ENCODE measurements around the gene BMI1. TPM values are rescaled to one million over a fixed set of nuclear protein-coding genes. Genes with fewer than 3 reads are reported as not detected.

The BMI1 gene
- total and polyA plus RNA-seq, 2 donors (not counting 3 experiments of a cell fraction or from before 2014, with no cell fraction given): 12.0 to 25.1 TPM

- FAIRE-seq (no peak), DNase-seq (ENCODE audit: low read depth, low spot score) (no peak)
- Histone ChIP-seq H3K9me3 (replicated peaks; ENCODE audit: control insufficient read depth, insufficient read depth, low read length) (no peaks in the 10 kb centered on the region), H3K9me1 (replicated peaks; ENCODE audit: control insufficient read depth, extremely low read depth, insufficient read depth, low read length) (no peaks in the 10 kb centered on the region), H3K4me1 (ENCODE audit: control insufficient read depth, extremely low read depth, insufficient read depth, low read length) (peaks cover 24% of the 10 kb centered on the region), H3K9ac (replicated peaks; ENCODE audit: extremely low read depth, insufficient read depth, low read length) (no peak overlapping the region), H3K27me3 (ENCODE audit: control insufficient read depth in 2 of 2, insufficient read depth in 2 of 2, low read length in 2 of 2) (peaks cover 67 to 88% of the 10 kb centered on the region in 2 experiments), H2AFZ (ENCODE audit: low read depth, low read length) (no peak overlapping the region), H4K20me1 (replicated peaks; ENCODE audit: control insufficient read depth, extremely low read depth, insufficient read depth, low read length) (no peaks in the 10 kb centered on the region), H3K4me2 (ENCODE audit: insufficient read depth, low read length) (no peak overlapping the region), H3K36me3 (ENCODE audit: control insufficient read depth in 2 of 2, extremely low read depth in 1 of 2, insufficient read depth in 2 of 2, low read length in 2 of 2) (no peaks in the 10 kb centered on the region), H3K27ac (ENCODE audit: insufficient read depth, low read depth, low read length) (no peak overlapping the region), H3K4me3 (replicated peaks in 1 of 3; ENCODE audit: insufficient read depth in 1 of 3, low read depth in 1 of 3, low read length in 3 of 3) (no peak overlapping the region), H3K79me2 (ENCODE audit: control insufficient read depth, insufficient read depth, low read length) (no peaks in the 10 kb centered on the region)
- TF ChIP-seq MYC (IDR thresholded peaks at IDR 0.05; ENCODE audit: low read depth, low read length): no peak
- no peak for TF ChIP-seq MAX (IDR thresholded peaks at IDR 0.05; ENCODE audit: insufficient read depth, insufficient read length)
- no peak for TF ChIP-seq GATA2 (IDR thresholded peaks at IDR 0.05; ENCODE audit: insufficient read depth, insufficient read length, low read depth, low read length)
- no peak for TF ChIP-seq FOS (IDR thresholded peaks at IDR 0.05; ENCODE audit: borderline replicate concordance, insufficient read depth, low read length)
- no peak for TF ChIP-seq POLR2AphosphoS5 (IDR thresholded peaks at IDR 0.05; ENCODE audit: insufficient read depth, low read depth, low read length)
- TF ChIP-seq, protein P1, sequence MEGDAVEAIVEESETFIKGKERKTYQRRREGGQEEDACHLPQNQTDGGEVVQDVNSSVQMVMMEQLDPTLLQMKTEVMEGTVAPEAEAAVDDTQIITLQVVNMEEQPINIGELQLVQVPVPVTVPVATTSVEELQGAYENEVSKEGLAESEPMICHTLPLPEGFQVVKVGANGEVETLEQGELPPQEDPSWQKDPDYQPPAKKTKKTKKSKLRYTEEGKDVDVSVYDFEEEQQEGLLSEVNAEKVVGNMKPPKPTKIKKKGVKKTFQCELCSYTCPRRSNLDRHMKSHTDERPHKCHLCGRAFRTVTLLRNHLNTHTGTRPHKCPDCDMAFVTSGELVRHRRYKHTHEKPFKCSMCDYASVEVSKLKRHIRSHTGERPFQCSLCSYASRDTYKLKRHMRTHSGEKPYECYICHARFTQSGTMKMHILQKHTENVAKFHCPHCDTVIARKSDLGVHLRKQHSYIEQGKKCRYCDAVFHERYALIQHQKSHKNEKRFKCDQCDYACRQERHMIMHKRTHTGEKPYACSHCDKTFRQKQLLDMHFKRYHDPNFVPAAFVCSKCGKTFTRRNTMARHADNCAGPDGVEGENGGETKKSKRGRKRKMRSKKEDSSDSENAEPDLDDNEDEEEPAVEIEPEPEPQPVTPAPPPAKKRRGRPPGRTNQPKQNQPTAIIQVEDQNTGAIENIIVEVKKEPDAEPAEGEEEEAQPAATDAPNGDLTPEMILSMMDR (IDR thresholded peaks at IDR 0.05; ENCODE audit: extremely low read depth in 1 of 2, insufficient read depth in 1 of 2, low read depth in 1 of 2, low read length in 2 of 2): no peak
- TF ChIP-seq JUN (IDR thresholded peaks at IDR 0.05; ENCODE audit: borderline replicate concordance, insufficient read depth, insufficient read length, low read depth): no peak
- TF ChIP-seq POLR2A (IDR thresholded peaks at IDR 0.05; ENCODE audit: low read depth, low read length): no peak
- no peak for TF ChIP-seq EZH2 (IDR thresholded peaks at IDR 0.05; ENCODE audit: borderline replicate concordance, low read depth, low read length, severe bottlenecking)
- intact Hi-C loops (cut with micrococcal nuclease): no loop called here
- dilution Hi-C loops (cut with MboI; ENCODE audit: extremely low pct_ligation_motif_present, low sequenced_read_pairs): no loop called here
- no TSS peak for BruUV-seq (replicated peaks)
- ChIA-PET POLR2A (no interaction called here), CTCF (interaction anchor here (1.0 to 1.4 kb wide), 2 partner anchors 11 to 15 kb away, joined by 3 read pairs; no protein-coding TSS in a partner anchor)
These were observed 17.4 kb downstream of the BMI1 start for GRCh38 chr10:22338185-22338900.

Measured in endothelial cell of umbilical vein (primary cell).